ENCODE measurements around the gene LARP1B.

Gene LARP1B

DNA sequence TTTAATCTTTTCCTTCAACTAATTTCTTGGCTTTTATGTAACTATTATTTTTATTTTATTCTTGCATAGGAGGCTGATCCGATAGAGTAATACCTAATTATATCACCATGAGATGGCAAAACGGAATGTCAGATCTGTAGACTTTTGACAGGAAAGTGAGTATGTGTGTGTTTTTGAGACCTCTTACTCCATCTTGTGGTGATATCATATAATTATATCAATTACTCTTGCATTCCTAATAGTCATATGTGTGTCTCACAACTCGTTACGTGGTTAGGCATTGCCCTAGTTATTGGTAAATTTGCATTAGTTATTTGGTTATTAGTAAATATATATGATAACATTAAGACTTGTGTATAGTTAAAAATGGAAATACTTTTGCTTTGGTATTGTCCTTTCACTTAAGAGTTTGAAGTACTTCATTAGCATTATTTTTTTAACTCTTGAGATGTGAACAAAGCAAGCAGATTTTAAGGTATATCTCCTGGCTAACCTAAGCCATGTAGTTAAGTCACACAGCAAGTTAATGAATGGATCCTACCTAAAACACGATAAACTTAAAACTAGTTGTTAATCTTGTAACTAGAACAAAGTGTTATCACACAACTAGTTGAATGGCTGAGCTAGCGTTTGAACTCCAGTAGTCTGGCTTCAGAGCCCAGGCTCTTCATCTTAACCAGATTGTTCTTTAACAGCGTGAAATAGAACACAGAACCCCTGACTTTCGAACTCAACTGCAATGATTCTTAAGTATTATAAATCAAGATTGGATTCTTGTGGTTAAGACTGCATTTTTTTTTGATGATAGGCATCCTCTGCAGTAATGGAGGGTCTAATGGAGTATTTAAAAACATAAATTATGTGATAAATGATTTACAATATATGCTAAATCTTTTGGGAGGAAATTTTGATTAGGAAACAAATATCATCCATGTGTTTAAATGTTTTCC, 159.4 kb downstream of the LARP1B start:
- Histone ChIP-seq H4K20me1 (no peaks in the 10 kb centered on the region), H3K4me1 (no peaks in the 10 kb centered on the region), H3K4me3 (no peak overlapping the region), H3K36me3 (no peaks in the 10 kb centered on the region), H3K9me3 (no peaks in the 10 kb centered on the region), H3K9ac (no peak overlapping the region), H3K27ac (no peak overlapping the region), H3K4me2 (no peak overlapping the region), H3K27me3 (no peaks in the 10 kb centered on the region)
- no peak for TF ChIP-seq Cebpa-rat (IDR thresholded peaks at IDR 0.05)

DNA sequence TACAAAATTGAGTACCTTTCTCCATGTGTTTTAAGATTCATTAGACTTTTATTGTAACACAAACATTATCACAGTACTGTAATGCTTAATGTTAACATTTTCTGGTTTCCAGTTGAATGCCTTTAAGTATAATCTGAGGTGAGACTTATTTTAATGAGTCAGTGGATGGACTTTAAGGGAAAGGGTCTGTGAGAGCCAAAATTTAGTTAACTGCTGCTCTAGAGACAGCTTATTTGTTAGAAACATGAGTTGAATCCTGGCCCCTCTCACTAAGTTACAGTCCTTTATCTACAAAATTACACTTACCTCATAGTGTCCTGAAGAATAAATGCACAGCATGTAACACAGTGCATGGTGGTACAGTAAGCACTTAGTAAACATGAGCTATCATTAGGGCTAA, 160.5 kb downstream of the LARP1B start:
- Histone ChIP-seq H3K4me1 (no peaks in the 10 kb centered on the region), H3K4me2 (no peak overlapping the region), H4K20me1 (no peaks in the 10 kb centered on the region), H3K27me3 (no peaks in the 10 kb centered on the region), H3K36me3 (no peaks in the 10 kb centered on the region), H3K27ac (no peak overlapping the region), H3K9me3 (no peaks in the 10 kb centered on the region), H3K4me3 (no peak overlapping the region), H3K9ac (no peak overlapping the region)
- no peak for TF ChIP-seq Cebpa-rat (IDR thresholded peaks at IDR 0.05)

DNA sequence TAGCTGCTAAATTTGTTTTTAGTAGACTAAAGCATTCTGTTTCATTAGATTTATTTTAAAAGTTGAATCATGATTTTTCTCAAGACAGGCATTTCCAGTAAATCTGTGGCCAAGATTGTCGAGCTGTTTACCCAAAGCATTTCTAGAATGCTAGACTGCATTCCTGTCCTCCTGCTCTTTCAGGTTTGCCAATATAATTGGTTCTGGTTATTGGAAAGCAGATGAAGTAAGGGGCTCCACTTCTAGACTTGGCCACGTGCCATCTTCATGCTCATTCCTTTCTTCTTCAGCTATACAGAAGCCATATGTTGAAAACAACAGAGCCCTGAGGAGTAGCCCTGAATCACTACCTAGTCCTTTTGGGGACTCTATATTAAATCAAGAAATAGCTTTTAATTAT, 164.0 kb downstream of the LARP1B start:
- Histone ChIP-seq H3K4me3 (no peak overlapping the region), H3K4me1 (peaks cover 5% of the 10 kb centered on the region; the same call in 1 of the 2 replicates), H3K27me3 (no peaks in the 10 kb centered on the region), H3K4me2 (no peak overlapping the region), H3K36me3 (no peaks in the 10 kb centered on the region), H4K20me1 (no peaks in the 10 kb centered on the region), H3K27ac (no peak overlapping the region), H3K9ac (no peak overlapping the region), H3K9me3 (no peaks in the 10 kb centered on the region)
- no peak for TF ChIP-seq Cebpa-rat (IDR thresholded peaks at IDR 0.05)

GRCh38 chr4:128227991-128228571, 167.0 kb downstream of the LARP1B start:
- H3K27ac ChIP-seq: no peak overlapping the region
- no peak for TF ChIP-seq Cebpa-rat (IDR thresholded peaks at IDR 0.05)
- H3K4me3 ChIP-seq: no peak overlapping the region
- H3K27me3 ChIP-seq: no peaks in the 10 kb centered on the region
- H3K36me3 ChIP-seq: no peaks in the 10 kb centered on the region
- no peaks in the 10 kb centered on the region for H4K20me1 ChIP-seq
- H3K4me1 ChIP-seq: peaks cover 5% of the 10 kb centered on the region; the same call in 1 of the 2 replicates
- no peaks in the 10 kb centered on the region for H3K9me3 ChIP-seq
- H3K9ac ChIP-seq: no peak overlapping the region
- no peak overlapping the region for H3K4me2 ChIP-seq

- Histone ChIP-seq H3K9me3 (no peaks in the 10 kb centered on the region), H3K27me3 (no peaks in the 10 kb centered on the region), H3K9ac (no peak overlapping the region), H3K4me3 (no peak overlapping the region), H3K4me2 (no peak overlapping the region), H3K4me1 (peaks cover 5% of the 10 kb centered on the region; the same call in 1 of the 2 replicates), H3K36me3 (no peaks in the 10 kb centered on the region), H3K27ac (no peak overlapping the region), H4K20me1 (no peaks in the 10 kb centered on the region)
- no peak for TF ChIP-seq Cebpa-rat (IDR thresholded peaks at IDR 0.05)
These were observed 168.0 kb downstream of the LARP1B start for GRCh38 chr4:128228845-128229795.

GRCh38 chr4:128232719-128233118, 171.6 kb downstream of the LARP1B start:
- Histone ChIP-seq H3K27ac (no peak overlapping the region), H3K4me3 (no peak overlapping the region)
- no peak for TF ChIP-seq Cebpa-rat (IDR thresholded peaks at IDR 0.05)

GRCh38 chr4:128234836-128235235, 173.7 kb downstream of the LARP1B start:
- no peaks in the 10 kb centered on the region for H3K27me3 ChIP-seq
- no peaks in the 10 kb centered on the region for H3K4me1 ChIP-seq
- TF ChIP-seq Cebpa-rat (IDR thresholded peaks at IDR 0.05): no peak
- H3K9me3 ChIP-seq: no peaks in the 10 kb centered on the region
- no peaks in the 10 kb centered on the region for H3K36me3 ChIP-seq
- H3K9ac ChIP-seq: no peak overlapping the region
- H3K4me3 ChIP-seq: no peak overlapping the region
- H3K4me2 ChIP-seq: no peak overlapping the region
- no peak overlapping the region for H3K27ac ChIP-seq
- no peaks in the 10 kb centered on the region for H4K20me1 ChIP-seq

More at GRCh38 chr4:128232719-128233118, 171.6 kb downstream of the LARP1B start:
- Histone ChIP-seq H3K9me3 (no peaks in the 10 kb centered on the region), H3K4me1 (peaks cover 5% of the 10 kb centered on the region; the same call in 1 of the 2 replicates), H4K20me1 (no peaks in the 10 kb centered on the region), H3K27me3 (no peaks in the 10 kb centered on the region), H3K9ac (no peak overlapping the region), H3K4me2 (no peak overlapping the region), H3K36me3 (no peaks in the 10 kb centered on the region)

DNA sequence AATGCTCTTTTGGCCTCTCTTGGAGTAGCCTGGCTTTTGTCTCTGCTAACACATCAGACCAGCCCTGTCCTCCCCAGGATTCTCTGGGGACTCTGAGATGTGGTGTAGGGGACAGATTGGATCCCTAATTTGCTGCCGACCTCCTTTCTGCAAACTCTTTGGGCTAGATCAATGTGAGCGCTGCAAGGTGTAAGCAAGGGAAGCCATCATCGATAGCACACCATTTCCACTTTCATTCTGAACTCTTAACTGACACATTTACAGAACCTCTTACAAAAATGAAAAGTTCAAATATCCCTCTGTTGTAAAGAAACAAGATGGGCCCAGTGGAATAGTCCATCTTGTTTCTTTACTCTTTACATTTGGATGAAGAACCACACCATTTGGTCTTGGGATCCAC, 179.9 kb downstream of the LARP1B start:
- no peak overlapping the region for H3K4me3 ChIP-seq
- no peaks in the 10 kb centered on the region for H3K4me1 ChIP-seq
- H3K9ac ChIP-seq: no peak overlapping the region
- no peak for TF ChIP-seq Cebpa-rat (IDR thresholded peaks at IDR 0.05)
- no peaks in the 10 kb centered on the region for H4K20me1 ChIP-seq
- no peak overlapping the region for H3K27ac ChIP-seq
- no peaks in the 10 kb centered on the region for H3K9me3 ChIP-seq
- no peak overlapping the region for H3K4me2 ChIP-seq
- no peaks in the 10 kb centered on the region for H3K36me3 ChIP-seq
- H3K27me3 ChIP-seq: no peaks in the 10 kb centered on the region

GRCh38 chr4:128241425-128241913, 180.4 kb downstream of the LARP1B start:
- no peaks in the 10 kb centered on the region for H3K27me3 ChIP-seq
- H3K9me3 ChIP-seq: no peaks in the 10 kb centered on the region
- no peaks in the 10 kb centered on the region for H3K36me3 ChIP-seq
- no peaks in the 10 kb centered on the region for H4K20me1 ChIP-seq
- H3K9ac ChIP-seq: no peak overlapping the region
- H3K4me1 ChIP-seq: no peaks in the 10 kb centered on the region
- no peak overlapping the region for H3K4me3 ChIP-seq
- H3K27ac ChIP-seq: no peak overlapping the region
- H3K4me2 ChIP-seq: no peak overlapping the region
- no peak for TF ChIP-seq Cebpa-rat (IDR thresholded peaks at IDR 0.05)
